ENCODE measurements around the gene ADI1.

The ADI1 gene

GRCh38 chr2:3529316-3530025 is 10.1 kb upstream of the ADI1 start:
- Histone ChIP-seq H3K27ac (no peak overlapping the region), H3K4me3 (no peak overlapping the region)
- peak; percentile 36 for DNase-seq (ENCODE audit: low spot score)
- no peak for TF ChIP-seq CTCF (IDR thresholded peaks at IDR 0.05)

GRCh38 chr2:3527886-3528785 is 8.8 kb upstream of the ADI1 start:
- TF ChIP-seq CTCF (IDR thresholded peaks at IDR 0.05): no peak
- DNase-seq (ENCODE audit: low spot score): peak; percentile 55
- Histone ChIP-seq H3K27ac (no peak overlapping the region), H3K4me3 (no peak overlapping the region)

- Histone ChIP-seq H3K4me3 (no peak overlapping the region), H3K27ac (no peak overlapping the region)
- TF ChIP-seq CTCF (IDR thresholded peaks at IDR 0.05): no peak
- peak; percentile 54 for DNase-seq (ENCODE audit: low spot score)
Observed at GRCh38 chr2:3526871-3527270, 7.5 kb upstream of the ADI1 start.

- TF ChIP-seq CTCF (IDR thresholded peaks at IDR 0.05): no peak
- DNase-seq (ENCODE audit: low spot score): peak; percentile 26
- Histone ChIP-seq H3K4me3 (peak overlapping the region; percentile 54), H3K27ac (peak overlapping the region; percentile 63 to 86)
Observed at GRCh38 chr2:3523551-3524041, 4.3 kb upstream of the ADI1 start.

- H3K4me3 ChIP-seq: peak overlapping the region; percentile 54
- peak overlapping the region; percentile 63 to 86 for H3K27ac ChIP-seq
- no peak for TF ChIP-seq CTCF (IDR thresholded peaks at IDR 0.05)
- DNase-seq (ENCODE audit: low spot score): peak; percentile 66
Observed at GRCh38 chr2:3522961-3523421, 3.7 kb upstream of the ADI1 start.

GRCh38 chr2:3520591-3520990 is 1.3 kb upstream of the ADI1 start:
- peak; percentile 53 for DNase-seq (ENCODE audit: low spot score)
- Histone ChIP-seq H3K4me3 (peak overlapping the region; percentile 95), H3K27ac (peak overlapping the region in 1 of 2 donors; percentile 2)
- TF ChIP-seq CTCF (IDR thresholded peaks at IDR 0.05): no peak

Data from coronary artery (tissue), 2 donors.